Uterus (tissue), 4 donors: ENCODE measurements around the gene CEP72. TPM values are rescaled to one million over a fixed set of nuclear protein-coding genes. Genes with fewer than 3 reads are reported as not detected.

ENCODE experiments used
- DNase-seq, 2 donors: peaks; one replicate each; pipeline ENCODE4 v3.0.0-alpha.2; 2019 to 2020
- H3K27ac ChIP-seq, 2 donors: fragments of 200-600 bp; sonication (generic); 1 replicate in 1 of 2; 2 replicates in 1 of 2; pipeline ENCODE4 v1.5.1; 2016 to 2018
- H3K27me3 ChIP-seq, 2 donors: fragments of 200-600 bp; sonication (generic); one replicate each; pipeline ENCODE4 v1.5.1; 2018 to 2019; ENCODE audit warnings: control low read depth in 1 of 2
- H3K36me3 ChIP-seq, 2 donors: fragments of 200-600 bp; sonication (generic); one replicate each; pipeline ENCODE4 v1.5.1; 2019; ENCODE audit warnings: control low read depth in 1 of 2
- H3K4me1 ChIP-seq, 2 donors: fragments of 200-600 bp; sonication (generic); one replicate each; pipeline ENCODE4 v1.5.1; 2018 to 2019; ENCODE audit warnings: control low read depth in 1 of 2
- H3K4me3 ChIP-seq, 2 donors: fragments of 200-600 bp; sonication (generic); 1 replicate in 1 of 2; 2 replicates in 1 of 2; pipeline ENCODE4 v1.5.1; 2018 to 2019; ENCODE audit warnings: mild to moderate bottlenecking in 1 of 2
- H3K9me3 ChIP-seq, 2 donors: fragments of 200-600 bp; sonication (generic); one replicate each; pipeline ENCODE4 v1.5.1; 2019; ENCODE audit warnings: control low read depth in 1 of 2
- CTCF ChIP-seq, 4 experiments: fragments of 200-600 bp in 2 of 4; fragments of 450-650 bp in 2 of 4; sonication (generic) in 2 of 4; IDR thresholded peaks; one replicate each; pipeline ENCODE4 v1.5.1; 2016 to 2019; ENCODE audit warnings: antibody characterized with exemption in 4 of 4, mild to moderate bottlenecking in 2 of 4, moderate library complexity in 1 of 4
- POLR2A ChIP-seq, 2 donors: fragments of 450-650 bp; IDR thresholded peaks; one replicate each; pipeline ENCODE4 v1.6.1; 2016; ENCODE audit warnings: antibody characterized with exemption in 2 of 2, mild to moderate bottlenecking in 1 of 2, moderate library complexity in 1 of 2
- intact Hi-C: fragments of 100-400 bp; cut with DNase I; formaldehyde crosslinking; loops from one replicate; pipeline ENCODE4 v1.15.1; 2023; ENCODE audit warnings: low total_unique reads
- total RNA-seq, 4 donors: library from RNA; depleted of rRNA in 3 of 4; stranded (reverse); fragments of >200 nt in 3 of 4; gene quantifications; one replicate each; pipeline versions ENCODE4 v1.1.0 to v1.2.4, GENCODE V29; 2014 to 2023
- donor health status: DM: yes; HTN: yes; CAD: no.

Gene CEP72
- total RNA-seq, 4 donors from 2014 or later, result 0.26 to 11.9 (median 4.9) TPM

- no peaks in the 10 kb centered on the region for H3K4me1 ChIP-seq
- no peak for DNase-seq
- TF ChIP-seq POLR2A (IDR thresholded peaks at IDR 0.05) (no peak), CTCF (IDR thresholded peaks at IDR 0.05) (no peak)
- H3K27me3 ChIP-seq, result peaks cover 0 to 4% of the 10 kb centered on the region in 2 donors
- H3K4me3 ChIP-seq, result no peak overlapping the region
- no peaks in the 10 kb centered on the region for H3K36me3 ChIP-seq
- no peaks in the 10 kb centered on the region for H3K9me3 ChIP-seq
- intact Hi-C loops, result no loop called here
- no peak overlapping the region for H3K27ac ChIP-seq
Observed at GRCh38 chr5:568061-568781, 43.9 kb upstream of the CEP72 start.

GRCh38 chr5:568809-569208 is 43.3 kb upstream of the CEP72 start:
- Histone ChIP-seq H3K4me3 (no peak overlapping the region), H3K36me3 (no peaks in the 10 kb centered on the region), H3K27ac (no peak overlapping the region), H3K4me1 (no peaks in the 10 kb centered on the region), H3K27me3 (peaks cover 0 to 4% of the 10 kb centered on the region in 2 donors), H3K9me3 (no peaks in the 10 kb centered on the region)
- intact Hi-C loops, result no loop called here
- DNase-seq, result no peak
- no peak for TF ChIP-seq CTCF (IDR thresholded peaks at IDR 0.05)
- no peak for TF ChIP-seq POLR2A (IDR thresholded peaks at IDR 0.05)

- Histone ChIP-seq H3K4me1 (no peaks in the 10 kb centered on the region), H3K27me3 (peaks cover 0 to 4% of the 10 kb centered on the region in 2 donors), H3K27ac (no peak overlapping the region), H3K4me3 (no peak overlapping the region), H3K36me3 (no peaks in the 10 kb centered on the region), H3K9me3 (no peaks in the 10 kb centered on the region)
- DNase-seq, result no peak
- TF ChIP-seq POLR2A (IDR thresholded peaks at IDR 0.05) (no peak), CTCF (IDR thresholded peaks at IDR 0.05) (no peak)
- intact Hi-C loops, result no loop called here
Observed at GRCh38 chr5:569358-569867, 42.7 kb upstream of the CEP72 start.

- TF ChIP-seq CTCF (IDR thresholded peaks at IDR 0.05) (no peak), POLR2A (IDR thresholded peaks at IDR 0.05) (no peak)
- DNase-seq, result no peak
- no peaks in the 10 kb centered on the region for H3K36me3 ChIP-seq
- no peaks in the 10 kb centered on the region for H3K4me1 ChIP-seq
- intact Hi-C loops, result no loop called here
- no peak overlapping the region for H3K4me3 ChIP-seq
- peaks cover 0 to 4% of the 10 kb centered on the region in 2 donors for H3K27me3 ChIP-seq
- H3K27ac ChIP-seq, result no peak overlapping the region
- H3K9me3 ChIP-seq, result no peaks in the 10 kb centered on the region
Observed at GRCh38 chr5:569868-570361, 42.2 kb upstream of the CEP72 start.

- TF ChIP-seq CTCF (IDR thresholded peaks at IDR 0.05) (no peak), POLR2A (IDR thresholded peaks at IDR 0.05) (no peak)
- Histone ChIP-seq H3K4me1 (no peaks in the 10 kb centered on the region), H3K36me3 (no peaks in the 10 kb centered on the region), H3K4me3 (no peak overlapping the region), H3K27ac (no peak overlapping the region), H3K27me3 (peaks cover 0 to 4% of the 10 kb centered on the region in 2 donors), H3K9me3 (no peaks in the 10 kb centered on the region)
- intact Hi-C loops, result no loop called here
- no peak for DNase-seq
Observed at GRCh38 chr5:570446-570845, 41.7 kb upstream of the CEP72 start.
